Neural cell (in vitro differentiated cells): ENCODE results near the gene GBX2. TPM values are rescaled to one million over a fixed set of nuclear protein-coding genes. Genes with fewer than 3 reads are reported as not detected.

ENCODE experiments used
- H2AFZ ChIP-seq: fragments of 200-600, 300-800 bp; sonication (generic), shearing (Covaris generic); 2 replicates; pipeline ENCODE4 v1.6.0; 2014; ENCODE audit warnings: low read depth, mild to moderate bottlenecking, antibody characterized with exemption, low read length, moderate library complexity
- H3F3A ChIP-seq: fragments of 200-600 bp; shearing (Covaris generic); 2 replicates; pipeline ENCODE4 v1.6.1; 2016; ENCODE audit warnings: mild to moderate bottlenecking, moderate library complexity, mixed read lengths, antibody characterized with exemption, low read length; ENCODE audit not compliant: insufficient read depth, poor library complexity, severe bottlenecking
- H3K27ac ChIP-seq: fragments of 200-600, 300-800 bp; sonication (generic), shearing (Covaris generic); 2 replicates; pipeline ENCODE4 v1.5.1; 2014; ENCODE audit warnings: mild to moderate bottlenecking, low read length, moderate library complexity
- H3K27me3 ChIP-seq: fragments of 300-800, 200-600 bp; sonication (generic), shearing (Covaris generic); 2 replicates; pipeline ENCODE4 v1.6.0; 2014; ENCODE audit warnings: mild to moderate bottlenecking, low read depth, low read length, moderate library complexity; ENCODE audit not compliant: insufficient read depth
- H3K36me3 ChIP-seq: fragments of 300-800, 200-600 bp; sonication (generic), shearing (Covaris generic); 2 replicates; pipeline ENCODE4 v1.5.1; 2014; ENCODE audit warnings: mild to moderate bottlenecking, antibody characterized with exemption, low read length, moderate library complexity; ENCODE audit not compliant: insufficient read depth
- H3K4me2 ChIP-seq: fragments of 300-800, 200-600 bp; sonication (generic), shearing (Covaris generic); 2 replicates; pipeline ENCODE4 v1.6.0; 2014; ENCODE audit warnings: mild to moderate bottlenecking, low read length
- H3K4me3 ChIP-seq: fragments of 300-800, 200-600 bp; sonication (generic), shearing (Covaris generic); 2 replicates; pipeline ENCODE4 v1.5.1; 2014; ENCODE audit warnings: mild to moderate bottlenecking, low read length, moderate library complexity
- H3K79me2 ChIP-seq: fragments of 200-600 bp; shearing (Covaris generic); replicated peaks from 2 replicates; pipeline ENCODE4 v1.6.0; 2014; ENCODE audit warnings: mild to moderate bottlenecking, low read length, moderate library complexity; ENCODE audit not compliant: insufficient read depth
- H3K9ac ChIP-seq: fragments of 300-800, 200-600 bp; sonication (generic), shearing (Covaris generic); 2 replicates; pipeline ENCODE4 v1.6.1; 2016; ENCODE audit warnings: mild to moderate bottlenecking, low read length, mixed read lengths
- H3K9me2 ChIP-seq: fragments of 200-600 bp; shearing (Covaris generic); 2 replicates; pipeline ENCODE4 v1.6.1; 2016; ENCODE audit warnings: mild to moderate bottlenecking, low read length, mixed read lengths; ENCODE audit not compliant: insufficient read depth
- H3K9me3 ChIP-seq: fragments of 200-600, 300-800 bp; sonication (generic), shearing (Covaris generic); 2 replicates; pipeline ENCODE4 v1.6.1; 2016; ENCODE audit warnings: mild to moderate bottlenecking, mixed run types, low read length, moderate library complexity, mixed read lengths
- H4K20me1 ChIP-seq: fragments of 200-600 bp; shearing (Covaris generic); 2 replicates; pipeline ENCODE4 v1.6.1; 2016; ENCODE audit warnings: mild to moderate bottlenecking, mixed run types; ENCODE audit not compliant: insufficient read depth
- EP300 ChIP-seq: fragments of 450-650 bp; conservative IDR thresholded peaks from 2 replicates; pipeline ENCODE4 v1.6.1; 2014; ENCODE audit warnings: antibody characterized with exemption, mild to moderate bottlenecking, moderate library complexity; ENCODE audit not compliant: poor library complexity, severe bottlenecking
- EZH2 ChIP-seq: fragments of 200-600, 300-800 bp; shearing (Covaris generic), sonication (generic); IDR thresholded peaks from 2 replicates; pipeline ENCODE4 v1.6.1; 2014; ENCODE audit warnings: antibody characterized with exemption, low read length, borderline replicate concordance, mild to moderate bottlenecking; ENCODE audit not compliant: insufficient read depth, poor library complexity, severe bottlenecking
- MXI1 ChIP-seq: fragments of 450-650 bp; conservative IDR thresholded peaks from 2 replicates; pipeline ENCODE4 v1.6.1; 2014; ENCODE audit warnings: antibody characterized with exemption, mild to moderate bottlenecking; ENCODE audit not compliant: poor library complexity, severe bottlenecking
- POLR2AphosphoS5 ChIP-seq: IDR thresholded peaks from 2 replicates; pipeline ENCODE4 v1.6.1; 2012
- RAD21 ChIP-seq: fragments of 450-650 bp; conservative IDR thresholded peaks from 2 replicates; pipeline ENCODE4 v1.6.1; 2014; ENCODE audit warnings: antibody characterized with exemption, mild to moderate bottlenecking, moderate library complexity
- polyA plus RNA-seq: library from polyadenylated mRNA; depleted of rRNA; stranded (reverse); fragments of >200 nt; gene quantifications from 2 replicates; pipeline ENCODE4 v1.2.3, GENCODE V29; 2014

GBX2 gene
- polyA plus RNA-seq, 1 donor from 2014 or later = 0.92 TPM

DNA sequence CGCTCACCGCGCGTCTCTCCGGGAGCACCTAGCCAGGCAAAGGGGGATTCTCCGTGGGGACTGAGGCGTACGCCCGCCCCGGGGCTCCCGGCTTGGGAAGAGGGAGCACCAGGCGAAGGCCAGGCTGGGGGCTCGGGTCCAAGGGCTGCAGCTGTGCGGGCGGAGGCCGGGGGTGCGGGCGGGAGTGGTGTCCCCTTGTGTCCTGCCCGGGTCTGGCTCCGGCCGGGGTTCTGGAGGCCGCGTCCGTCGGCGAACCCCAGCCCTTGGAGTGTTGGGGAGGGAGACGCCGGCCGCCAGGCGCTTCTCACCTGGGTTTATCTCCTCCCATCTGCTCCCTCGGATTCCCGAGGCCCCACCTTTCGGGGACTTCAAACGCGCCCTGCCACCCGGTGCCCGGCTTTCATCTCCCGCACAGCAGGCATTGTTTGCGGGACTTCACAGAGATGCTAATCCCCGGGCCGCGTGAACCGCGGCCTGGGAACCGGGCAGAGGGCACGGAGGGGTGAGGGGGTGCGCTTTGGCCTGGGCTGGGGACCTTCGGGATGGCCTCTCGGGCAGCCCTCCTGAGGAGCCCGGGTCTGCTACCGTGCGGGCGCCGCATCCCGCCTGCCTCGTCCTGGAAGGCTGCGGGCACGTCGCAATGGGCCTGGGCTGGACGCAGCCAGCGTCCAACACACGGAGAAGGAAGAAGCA lies 5.0 kb upstream of the GBX2 start:
- Histone ChIP-seq H3K9me2 (no peaks in the 10 kb centered on the region), H3K4me3 (no peak overlapping the region), H3K4me2 (no peak overlapping the region), H3F3A (peaks cover 5% of the 10 kb centered on the region), H3K9me3 (no peaks in the 10 kb centered on the region), H3K9ac (no peak overlapping the region), H4K20me1 (no peaks in the 10 kb centered on the region), H3K27me3 (peaks cover 100% of the 10 kb centered on the region), H3K36me3 (no peaks in the 10 kb centered on the region), H2AFZ (no peak overlapping the region), H3K27ac (no peak overlapping the region), H3K79me2 (no peaks in the 10 kb centered on the region)
- peak; percentile 84 for TF ChIP-seq EZH2
- no peak for TF ChIP-seq POLR2AphosphoS5

DNA sequence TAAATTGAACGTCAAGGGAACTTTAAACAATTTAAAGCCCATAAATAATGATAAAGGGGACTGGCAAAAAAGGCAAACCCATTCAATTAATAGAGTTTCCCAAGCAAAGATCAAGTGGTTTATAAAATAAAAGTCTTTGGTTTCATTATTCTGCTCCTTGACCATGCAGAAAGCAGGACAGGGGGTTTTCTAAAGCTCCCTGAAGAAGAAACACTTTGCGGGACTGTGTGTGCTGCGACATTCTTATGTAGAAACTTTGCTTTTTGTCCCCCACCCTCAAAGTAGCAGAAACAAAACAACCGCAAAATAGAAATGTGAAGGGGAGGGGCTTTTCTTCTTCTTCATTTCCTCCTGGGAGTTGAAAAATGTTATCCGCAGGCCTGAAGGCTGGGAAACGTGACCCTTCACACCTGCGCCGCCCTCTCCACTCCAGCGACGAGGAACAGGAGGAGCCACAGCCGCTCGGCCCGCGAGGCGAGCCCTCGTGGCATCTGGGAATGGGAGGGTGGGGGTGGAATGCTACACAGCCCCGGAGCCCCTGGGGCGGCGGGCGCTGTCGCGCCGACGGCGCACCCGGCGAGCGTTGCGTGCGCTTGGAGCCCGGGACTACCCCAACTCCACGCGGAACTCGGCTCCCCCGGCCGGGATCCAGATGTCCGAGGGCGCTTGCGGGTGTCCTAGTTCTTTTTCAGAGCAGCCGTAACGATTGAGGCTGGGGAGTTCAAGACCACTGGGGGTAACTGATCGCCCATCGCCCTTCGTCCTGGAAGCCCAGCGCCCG lies 4.3 kb upstream of the GBX2 start:
- peaks cover 5% of the 10 kb centered on the region for H3F3A ChIP-seq
- H3K9me3 ChIP-seq = no peaks in the 10 kb centered on the region
- H3K27ac ChIP-seq = no peak overlapping the region
- H4K20me1 ChIP-seq = no peaks in the 10 kb centered on the region
- no peaks in the 10 kb centered on the region for H3K79me2 ChIP-seq
- no peak overlapping the region for H3K4me3 ChIP-seq
- no peak for TF ChIP-seq MXI1
- TF ChIP-seq POLR2AphosphoS5 = no peak
- peak; percentile 13 for TF ChIP-seq EZH2
- H3K9ac ChIP-seq = no peak overlapping the region
- H3K36me3 ChIP-seq = no peaks in the 10 kb centered on the region
- peaks cover 100% of the 10 kb centered on the region for H3K27me3 ChIP-seq
- H2AFZ ChIP-seq = no peak overlapping the region
- H3K4me2 ChIP-seq = no peak overlapping the region
- H3K9me2 ChIP-seq = no peaks in the 10 kb centered on the region

DNA sequence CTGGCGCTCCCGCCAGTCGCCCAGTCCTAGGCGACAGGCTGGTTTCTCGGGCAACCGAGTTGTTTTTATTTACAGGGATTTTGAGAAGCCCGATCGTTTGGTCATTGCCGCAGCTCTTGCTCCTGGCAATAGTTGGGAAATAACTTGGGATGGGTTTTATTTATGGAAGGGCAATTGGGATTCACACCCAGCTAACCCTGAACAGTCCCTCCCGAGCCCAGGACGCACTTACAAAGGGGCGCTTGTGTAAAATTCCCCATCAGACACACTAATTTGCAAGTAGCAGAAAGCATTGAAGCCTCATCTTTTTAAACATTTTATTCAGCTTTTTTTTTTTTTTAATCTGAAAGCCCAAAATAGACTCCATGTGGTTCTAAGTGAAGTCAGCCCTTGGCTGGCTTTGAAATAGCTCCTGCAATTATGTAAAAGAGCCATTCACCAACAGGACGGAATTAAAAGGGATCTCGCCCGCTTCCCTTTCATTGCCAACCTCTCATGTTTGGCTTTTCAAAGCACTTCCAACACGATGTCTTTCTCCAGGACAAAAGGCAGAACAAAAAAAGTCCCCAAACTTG lies 3.6 kb upstream of the GBX2 start:
- no peaks in the 10 kb centered on the region for H3K9me2 ChIP-seq
- H2AFZ ChIP-seq = no peak overlapping the region
- H4K20me1 ChIP-seq = no peaks in the 10 kb centered on the region
- H3K79me2 ChIP-seq = no peaks in the 10 kb centered on the region
- H3K36me3 ChIP-seq = no peaks in the 10 kb centered on the region
- peaks cover 100% of the 10 kb centered on the region for H3K27me3 ChIP-seq
- no peak for TF ChIP-seq MXI1
- no peak for TF ChIP-seq EP300
- TF ChIP-seq POLR2AphosphoS5 = no peak
- TF ChIP-seq EZH2 = peak; percentile 25
- no peaks in the 10 kb centered on the region for H3K9me3 ChIP-seq
- H3K4me2 ChIP-seq = no peak overlapping the region
- H3K27ac ChIP-seq = no peak overlapping the region
- peaks cover 5% of the 10 kb centered on the region for H3F3A ChIP-seq
- H3K4me3 ChIP-seq = no peak overlapping the region
- no peak overlapping the region for H3K9ac ChIP-seq

DNA sequence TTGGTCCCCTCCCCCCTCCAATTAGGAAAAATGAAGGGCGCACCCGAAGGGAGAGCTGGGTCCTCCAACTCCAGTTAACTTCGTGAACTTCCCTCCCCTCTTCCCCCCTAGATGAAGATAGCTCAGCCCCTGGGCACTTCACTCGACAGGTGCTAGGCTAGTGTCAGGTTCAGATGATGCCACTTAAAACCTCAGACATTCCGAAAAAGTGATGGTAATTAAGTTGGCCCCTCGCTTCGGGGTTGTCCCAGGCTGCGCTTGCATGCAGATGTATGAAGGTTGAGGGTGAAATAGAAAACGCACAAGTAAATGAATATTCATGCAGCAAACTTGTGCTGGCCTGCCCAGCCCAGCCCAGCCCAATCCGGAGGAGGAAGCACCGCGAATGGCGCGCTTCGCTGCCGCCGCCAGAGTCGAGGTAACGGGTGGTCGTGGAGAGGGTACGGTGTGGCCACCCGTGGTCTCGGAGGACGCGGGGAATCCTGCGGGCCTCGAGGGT lies 3.0 kb upstream of the GBX2 start:
- Histone ChIP-seq H4K20me1 (no peaks in the 10 kb centered on the region), H3K9me2 (no peaks in the 10 kb centered on the region), H3K9me3 (no peaks in the 10 kb centered on the region), H2AFZ (no peak overlapping the region), H3F3A (peaks cover 5% of the 10 kb centered on the region), H3K79me2 (no peaks in the 10 kb centered on the region), H3K9ac (no peak overlapping the region), H3K4me3 (no peak overlapping the region), H3K27me3 (peaks cover 100% of the 10 kb centered on the region), H3K27ac (no peak overlapping the region), H3K36me3 (no peaks in the 10 kb centered on the region), H3K4me2 (no peak overlapping the region)
- TF ChIP-seq EZH2 = peak; percentile 40
- TF ChIP-seq RAD21 = no peak
